GM19395 (cell line): ENCODE data around the gene INPP5J.

Experiments used
- ATAC-seq: cut with Tn5 transposase; IDR thresholded peaks from one replicate; pipeline ENCODE4 v1.9.1; 2021; ENCODE audit warnings: mild to moderate bottlenecking, moderate library complexity; ENCODE audit not compliant: unreplicated experiment

The INPP5J gene

DNA sequence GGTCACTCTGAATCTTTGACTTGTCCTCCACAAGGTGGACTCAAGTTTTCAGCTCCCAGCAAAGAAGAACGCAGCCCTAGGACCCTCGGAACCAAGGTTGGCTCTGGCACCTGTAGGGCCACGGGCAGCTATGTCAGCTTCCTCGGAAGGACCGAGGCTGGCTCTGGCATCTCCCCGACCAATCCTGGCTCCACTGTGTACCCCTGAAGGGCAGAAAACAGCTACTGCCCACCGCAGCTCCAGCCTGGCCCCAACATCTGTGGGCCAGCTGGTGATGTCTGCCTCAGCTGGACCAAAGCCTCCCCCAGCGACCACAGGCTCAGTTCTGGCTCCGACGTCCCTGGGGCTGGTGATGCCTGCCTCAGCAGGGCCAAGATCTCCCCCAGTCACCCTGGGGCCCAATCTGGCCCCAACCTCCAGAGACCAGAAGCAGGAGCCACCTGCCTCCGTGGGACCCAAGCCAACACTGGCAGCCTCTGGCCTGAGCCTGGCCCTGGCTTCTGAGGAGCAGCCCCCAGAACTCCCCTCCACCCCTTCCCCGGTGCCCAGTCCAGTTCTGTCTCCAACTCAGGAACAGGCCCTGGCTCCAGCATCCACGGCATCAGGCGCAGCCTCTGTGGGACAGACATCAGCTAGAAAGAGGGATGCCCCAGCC lies 2.2 kb downstream of the INPP5J start:
- ATAC-seq: no peak

DNA sequence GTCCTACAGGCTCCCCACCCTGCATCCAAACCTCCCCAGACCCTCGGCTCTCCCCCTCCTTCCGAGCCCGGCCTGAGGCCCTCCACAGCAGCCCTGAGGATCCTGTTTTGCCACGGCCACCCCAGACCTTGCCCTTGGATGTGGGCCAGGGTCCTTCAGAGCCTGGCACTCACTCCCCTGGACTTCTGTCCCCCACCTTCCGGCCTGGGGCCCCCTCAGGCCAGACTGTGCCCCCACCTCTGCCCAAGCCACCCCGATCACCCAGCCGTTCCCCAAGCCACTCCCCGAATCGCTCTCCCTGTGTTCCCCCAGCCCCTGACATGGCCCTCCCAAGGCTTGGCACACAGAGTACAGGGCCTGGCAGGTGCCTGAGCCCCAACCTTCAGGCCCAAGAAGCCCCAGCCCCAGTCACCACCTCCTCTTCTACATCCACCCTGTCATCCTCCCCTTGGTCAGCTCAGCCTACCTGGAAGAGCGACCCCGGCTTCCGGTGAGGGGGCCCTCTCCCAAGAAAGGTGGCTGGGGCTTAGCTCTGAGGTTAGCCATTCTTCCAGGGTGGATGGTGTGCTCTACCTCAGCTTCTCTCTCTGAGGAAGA lies 2.9 kb downstream of the INPP5J start:
- ATAC-seq: no peak

DNA sequence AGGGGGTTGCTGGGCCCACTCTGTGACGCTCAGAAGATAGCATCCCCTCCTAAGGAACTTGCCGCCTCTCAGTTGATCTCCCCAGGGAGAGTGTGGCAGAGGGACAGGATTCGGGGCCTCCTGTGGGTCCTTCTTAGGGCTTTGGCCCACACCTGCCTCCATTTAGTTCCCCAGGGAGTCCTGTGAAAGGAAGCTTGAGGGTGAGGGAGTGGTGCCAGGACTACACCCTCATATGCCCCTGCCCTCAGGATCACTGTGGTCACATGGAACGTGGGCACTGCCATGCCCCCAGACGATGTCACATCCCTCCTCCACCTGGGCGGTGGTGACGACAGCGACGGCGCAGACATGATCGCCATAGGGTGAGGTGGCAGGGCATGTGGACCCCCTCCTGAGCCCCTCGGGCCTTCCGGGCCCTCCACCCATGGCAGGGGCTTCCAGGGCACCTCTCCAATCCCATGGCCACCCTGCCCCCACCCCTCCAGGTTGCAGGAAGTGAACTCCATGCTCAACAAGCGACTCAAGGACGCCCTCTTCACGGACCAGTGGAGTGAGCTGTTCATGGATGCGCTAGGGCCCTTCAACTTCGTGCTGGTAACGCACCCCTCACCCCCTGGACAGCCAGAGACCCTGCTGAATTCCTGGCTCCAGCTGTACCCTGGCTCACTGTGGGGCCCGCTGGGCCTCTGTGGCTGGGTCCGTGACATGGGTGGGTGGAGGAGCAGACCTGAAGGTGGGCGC lies 3.5 kb downstream of the INPP5J start:
- no peak for ATAC-seq

DNA sequence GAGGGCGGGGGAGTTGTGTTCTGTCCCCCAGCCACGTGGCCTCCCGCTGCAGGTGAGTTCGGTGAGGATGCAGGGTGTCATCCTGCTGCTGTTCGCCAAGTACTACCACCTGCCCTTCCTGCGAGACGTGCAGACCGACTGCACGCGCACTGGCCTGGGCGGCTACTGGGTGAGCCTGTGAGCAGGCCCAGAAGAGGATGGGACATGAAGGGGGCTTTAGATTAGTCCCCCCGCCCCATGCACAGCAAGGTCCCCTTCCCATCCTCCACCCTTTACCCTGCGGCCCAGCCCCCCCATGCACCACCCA lies 4.1 kb downstream of the INPP5J start:
- no peak for ATAC-seq

DNA sequence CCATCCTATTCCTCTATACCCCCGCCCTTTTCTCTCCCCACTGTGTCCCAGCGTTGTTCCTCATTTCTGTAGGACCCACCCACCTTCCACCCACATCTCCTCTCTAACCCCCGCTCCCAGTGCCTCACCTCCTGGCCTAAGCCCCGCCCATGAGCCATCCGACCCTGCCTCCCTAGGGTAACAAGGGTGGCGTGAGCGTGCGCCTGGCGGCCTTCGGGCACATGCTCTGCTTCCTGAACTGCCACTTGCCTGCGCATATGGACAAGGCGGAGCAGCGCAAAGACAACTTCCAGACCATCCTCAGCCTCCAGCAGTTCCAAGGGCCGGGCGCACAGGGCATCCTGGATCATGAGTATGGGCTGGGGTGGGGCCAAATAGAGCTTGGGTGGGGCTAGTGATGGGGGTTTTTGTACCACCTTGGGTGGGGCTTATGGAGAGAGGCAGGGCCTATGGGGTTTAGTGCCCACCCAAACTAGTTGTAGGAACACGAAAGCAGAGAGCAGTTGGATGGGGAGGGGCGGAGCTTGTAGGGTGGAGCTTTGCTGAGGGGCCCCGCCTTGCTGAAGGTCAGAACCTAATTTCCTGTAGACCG lies 4.5 kb downstream of the INPP5J start:
- ATAC-seq: no peak

DNA sequence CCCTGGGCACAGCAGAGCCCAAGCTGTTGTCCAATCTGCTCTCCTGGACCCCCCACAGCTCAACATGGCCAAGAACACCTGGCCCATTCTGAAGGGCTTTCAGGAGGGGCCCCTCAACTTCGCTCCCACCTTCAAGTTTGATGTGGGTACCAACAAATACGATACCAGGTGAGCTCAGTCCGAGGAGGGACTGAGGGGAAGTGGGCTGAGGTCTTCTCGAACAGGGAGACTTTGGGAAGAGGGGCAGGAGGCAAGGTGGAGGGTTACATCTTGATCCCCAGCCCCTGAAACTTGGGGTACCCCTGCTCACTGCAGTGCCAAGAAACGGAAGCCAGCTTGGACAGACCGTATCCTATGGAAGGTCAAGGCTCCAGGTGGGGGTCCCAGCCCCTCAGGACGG lies 5.4 kb downstream of the INPP5J start:
- ATAC-seq: no peak

DNA sequence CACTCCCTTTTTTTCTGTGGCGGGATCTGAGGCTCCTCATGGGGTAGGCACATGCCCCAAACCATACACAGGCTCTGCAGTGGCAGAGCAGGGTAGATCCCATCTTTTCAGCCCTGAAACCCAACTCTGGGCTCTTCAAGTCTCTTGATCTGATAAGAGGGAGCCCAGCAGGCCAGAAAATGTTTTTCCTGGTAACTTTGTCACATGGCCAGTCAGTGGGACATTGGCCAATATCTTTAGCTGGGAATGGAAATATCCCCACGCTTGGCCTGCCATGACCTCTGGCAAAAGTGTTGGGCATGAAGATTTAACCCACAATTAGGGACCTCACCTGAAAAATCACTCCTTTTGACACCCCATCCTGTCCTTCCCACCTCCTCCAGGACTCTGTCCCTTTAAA lies 8.1 kb downstream of the INPP5J start:
- ATAC-seq: no peak

DNA sequence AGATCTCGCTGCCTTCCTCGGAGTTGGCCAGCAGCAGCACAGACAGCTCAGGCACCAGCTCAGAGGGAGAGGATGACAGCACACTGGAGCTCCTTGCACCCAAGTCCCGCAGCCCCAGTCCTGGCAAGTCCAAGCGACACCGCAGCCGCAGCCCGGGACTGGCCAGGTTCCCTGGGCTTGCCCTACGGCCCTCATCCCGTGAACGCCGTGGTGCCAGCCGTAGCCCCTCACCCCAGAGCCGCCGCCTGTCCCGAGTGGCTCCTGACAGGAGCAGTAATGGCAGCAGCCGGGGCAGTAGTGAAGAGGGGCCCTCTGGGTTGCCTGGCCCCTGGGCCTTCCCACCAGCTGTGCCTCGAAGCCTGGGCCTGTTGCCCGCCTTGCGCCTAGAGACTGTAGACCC lies 11.1 kb downstream of the INPP5J start:
- no peak for ATAC-seq

DNA sequence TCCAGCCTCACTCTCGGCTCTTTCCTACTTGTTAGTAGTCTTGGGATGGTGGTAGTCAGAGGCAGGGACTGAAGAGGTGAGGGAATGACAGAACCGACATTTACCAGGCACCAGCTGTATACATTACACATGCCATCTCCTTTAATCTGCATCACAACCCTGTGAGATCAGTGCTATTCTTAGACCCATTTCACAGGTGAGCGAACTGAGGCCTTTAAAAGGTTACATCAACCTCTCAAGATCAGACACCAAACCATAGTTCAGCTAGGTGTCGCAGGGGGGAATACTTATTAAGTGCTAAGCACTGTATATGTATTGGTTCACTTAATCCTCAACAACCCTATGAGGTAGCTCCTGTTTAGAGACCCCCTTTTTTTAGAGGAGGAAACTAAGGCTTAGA lies 11.9 kb downstream of the INPP5J start:
- no peak for ATAC-seq

DNA sequence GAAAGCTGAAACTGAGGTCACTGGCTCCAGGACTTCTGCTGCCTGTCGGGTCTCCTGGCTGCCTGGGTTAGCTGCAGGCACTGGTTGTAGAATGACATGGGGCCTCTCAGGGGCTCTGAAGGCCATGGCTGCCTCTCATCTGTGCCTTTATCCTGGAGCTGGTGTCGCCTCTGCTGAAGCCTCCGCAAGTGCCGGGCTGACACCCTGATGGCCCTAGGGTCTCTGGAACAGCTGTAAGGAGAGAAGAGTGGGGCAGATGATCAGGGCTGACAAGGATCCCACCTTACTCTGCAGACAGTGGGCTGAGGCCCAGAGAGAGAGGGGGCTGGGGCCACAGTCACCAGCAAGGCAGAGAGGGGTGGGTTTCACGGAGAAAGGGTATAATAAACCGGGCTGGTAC lies 12.9 kb downstream of the INPP5J start:
- no peak for ATAC-seq

DNA sequence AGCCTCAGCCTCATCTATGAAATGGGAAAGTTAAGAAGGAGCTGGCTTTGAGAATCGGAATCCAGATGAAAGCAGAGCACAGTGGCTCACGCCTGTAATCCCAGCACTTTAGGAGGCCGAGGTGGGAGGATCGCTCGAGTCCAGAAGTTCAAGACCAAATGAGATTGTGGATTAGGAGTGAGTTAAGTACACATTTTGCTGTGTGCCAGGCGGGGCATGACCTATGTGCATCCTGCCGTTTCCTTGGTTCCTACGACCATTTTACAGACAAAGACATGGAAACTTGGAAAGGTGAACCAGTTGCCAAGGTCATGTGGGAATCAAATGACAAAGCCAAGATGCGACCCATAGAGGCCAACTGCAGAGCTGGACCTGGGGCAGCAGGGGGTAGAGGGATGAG lies 13.4 kb downstream of the INPP5J start:
- no peak for ATAC-seq

DNA sequence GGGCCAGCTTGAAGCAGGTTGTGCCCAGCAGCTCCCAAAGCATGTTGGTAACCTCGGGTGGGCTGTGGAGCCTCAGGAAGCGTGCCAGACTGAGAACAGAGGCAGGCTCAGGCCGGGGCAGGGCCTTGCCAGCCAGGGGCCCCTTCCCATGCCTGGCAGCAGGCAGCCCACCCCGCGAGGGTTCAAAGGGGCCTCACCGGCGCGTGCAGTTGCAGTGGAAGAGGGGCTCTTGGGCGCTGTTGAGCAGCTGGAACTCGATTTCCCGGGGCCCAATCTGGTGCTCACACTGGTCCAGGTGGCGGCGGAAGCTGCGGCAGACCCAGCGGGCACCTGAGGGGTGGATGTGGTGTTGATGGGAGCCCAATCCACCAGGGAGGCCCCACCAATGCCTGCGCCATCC lies 13.9 kb downstream of the INPP5J start:
- no peak for ATAC-seq

DNA sequence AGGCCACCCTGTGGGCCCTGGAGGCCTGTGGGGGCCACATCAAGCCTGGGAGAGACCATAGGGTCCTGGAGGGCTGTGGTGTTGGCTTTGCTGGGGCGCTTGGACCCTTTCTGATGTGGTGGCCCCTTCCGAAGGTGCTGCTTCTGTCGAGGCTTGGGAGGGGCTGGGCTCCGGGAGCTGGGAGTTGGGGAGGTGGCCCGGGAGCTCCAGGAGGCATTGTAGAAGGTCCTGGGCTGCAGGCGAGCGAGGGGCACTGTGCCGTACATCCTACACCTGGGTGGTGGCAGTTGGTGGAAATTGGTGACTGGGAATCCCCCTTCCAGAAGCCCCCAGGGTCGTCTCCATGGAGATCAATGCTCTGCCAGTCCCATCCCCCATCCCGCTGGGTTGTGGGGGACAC lies 15.0 kb downstream of the INPP5J start:
- ATAC-seq: no peak

DNA sequence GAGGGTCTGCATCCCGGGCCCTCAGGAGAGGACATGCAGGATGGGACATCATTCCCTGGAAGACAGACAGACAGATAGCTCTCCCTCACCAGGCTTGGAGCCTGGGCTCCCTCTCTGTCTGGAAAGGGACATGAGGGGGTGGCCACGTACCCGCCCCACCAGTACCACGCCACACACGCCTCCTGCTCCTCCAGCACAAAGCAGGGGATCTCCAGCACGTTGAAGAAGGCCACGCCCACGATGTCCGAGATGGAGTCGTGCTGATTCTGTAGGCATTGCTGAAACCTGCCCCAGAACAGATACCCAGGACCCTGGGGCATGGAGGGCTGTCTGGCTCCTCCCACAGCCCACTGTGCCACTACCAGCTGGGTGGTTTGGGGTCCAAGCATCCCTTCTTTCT lies 15.4 kb downstream of the INPP5J start:
- no peak for ATAC-seq

DNA sequence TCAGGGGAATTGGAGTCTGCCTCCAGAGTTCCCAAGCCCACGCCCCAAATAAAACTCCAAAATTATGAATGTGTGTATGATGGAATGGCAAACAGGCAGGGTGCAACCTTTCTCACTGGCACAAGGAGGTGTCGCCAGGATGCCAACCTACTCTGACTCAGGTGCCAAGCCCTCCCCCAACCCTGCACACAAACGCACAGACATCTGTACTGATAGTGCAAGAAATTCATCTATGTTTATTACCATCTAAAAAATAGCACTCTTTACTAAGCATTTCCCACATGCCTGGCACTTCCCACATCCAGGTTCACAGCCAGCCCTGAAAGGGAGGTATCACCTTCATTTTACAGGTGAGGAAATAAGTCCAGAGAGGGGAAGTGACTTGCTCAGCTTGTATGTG lies 16.3 kb downstream of the INPP5J start:
- ATAC-seq: no peak

DNA sequence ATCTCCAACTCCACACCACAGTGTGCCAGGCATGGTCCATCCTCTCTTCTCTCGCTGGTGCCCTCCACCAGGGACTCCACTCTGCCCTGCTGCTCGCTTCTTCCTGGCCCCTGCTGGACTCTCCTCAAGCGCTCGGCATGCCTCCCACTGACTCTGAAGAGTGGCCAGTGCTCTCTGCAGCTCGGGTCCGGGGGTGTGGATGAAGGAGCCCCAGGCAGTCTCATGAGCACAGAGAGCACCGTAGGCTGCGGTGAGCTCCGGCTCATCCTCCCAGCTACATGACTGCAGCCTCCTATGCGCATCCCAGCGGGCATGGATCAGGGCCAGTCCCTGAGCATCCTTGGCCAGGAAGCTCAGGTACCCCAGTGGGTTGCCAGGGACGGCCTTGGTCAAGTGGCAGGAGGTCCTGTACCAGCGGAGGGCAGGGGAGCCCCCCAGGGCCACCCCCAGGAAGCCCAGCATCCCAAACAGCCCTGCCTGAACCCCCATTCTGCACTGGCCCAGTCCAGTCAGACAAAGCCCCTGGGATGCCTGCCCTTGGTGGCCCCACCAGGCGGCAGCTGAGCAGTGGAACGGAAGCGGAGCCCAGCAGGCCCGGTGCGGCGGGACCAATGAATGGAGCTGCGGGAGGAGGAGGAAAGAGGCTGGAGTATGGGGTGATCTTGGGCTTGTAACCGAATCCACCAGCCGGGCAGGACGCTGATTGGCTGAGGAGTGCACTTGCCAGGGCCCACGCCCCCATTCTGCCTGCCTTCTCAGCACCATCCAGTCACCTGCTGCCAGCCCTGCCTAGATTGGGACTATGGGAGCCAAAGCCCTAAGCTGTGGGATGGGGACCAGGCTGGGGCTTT lies 17.3 kb downstream of the INPP5J start, which contains the start of gene PLA2G3:
Gene PLA2G3, minus strand, starts transcription at position 643 of the 851 bp plus-strand sequence. Its CDS starts 154 bp downstream, at position 489.
- ATAC-seq: no peak

DNA sequence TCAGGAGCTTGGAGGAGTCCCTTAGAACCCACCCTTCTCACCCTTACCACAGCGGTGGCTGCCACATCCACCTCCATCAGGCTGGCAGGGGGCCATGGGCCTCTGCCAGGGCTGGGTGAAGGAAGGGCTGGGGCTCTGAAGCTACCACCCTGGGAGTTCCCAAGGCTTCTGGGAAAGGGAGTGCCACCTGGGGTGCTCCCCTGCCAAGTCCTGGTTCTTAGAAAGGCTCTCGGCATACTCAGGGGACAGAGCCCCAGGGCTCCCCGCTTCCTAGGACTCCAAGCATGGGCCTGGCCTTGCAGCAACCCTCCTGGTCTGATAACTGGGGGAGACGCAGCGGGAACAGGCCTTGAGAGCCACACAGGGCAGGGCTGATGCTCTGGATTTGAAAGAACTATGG lies 18.0 kb downstream of the INPP5J start:
- ATAC-seq: no peak

DNA sequence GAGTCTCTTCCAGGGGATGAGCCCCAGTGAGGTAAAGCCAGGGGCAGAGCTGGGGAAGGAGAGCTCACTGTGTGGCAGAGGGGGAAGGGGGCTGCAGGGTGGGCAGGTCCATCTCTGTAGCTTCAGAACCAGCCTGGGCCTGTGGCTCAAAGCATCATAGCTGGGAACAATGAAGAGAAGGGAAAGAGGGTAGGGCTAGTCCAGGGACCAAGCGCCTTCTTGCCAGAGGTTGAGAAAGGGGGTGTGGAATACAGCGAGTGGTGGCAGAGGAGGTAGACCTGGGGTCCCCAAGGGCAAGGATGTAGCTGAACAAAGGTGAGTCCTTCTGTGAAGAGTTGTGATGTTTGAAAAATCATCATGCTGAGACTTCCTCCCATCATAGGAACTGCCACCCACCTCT lies 18.8 kb downstream of the INPP5J start:
- no peak for ATAC-seq

DNA sequence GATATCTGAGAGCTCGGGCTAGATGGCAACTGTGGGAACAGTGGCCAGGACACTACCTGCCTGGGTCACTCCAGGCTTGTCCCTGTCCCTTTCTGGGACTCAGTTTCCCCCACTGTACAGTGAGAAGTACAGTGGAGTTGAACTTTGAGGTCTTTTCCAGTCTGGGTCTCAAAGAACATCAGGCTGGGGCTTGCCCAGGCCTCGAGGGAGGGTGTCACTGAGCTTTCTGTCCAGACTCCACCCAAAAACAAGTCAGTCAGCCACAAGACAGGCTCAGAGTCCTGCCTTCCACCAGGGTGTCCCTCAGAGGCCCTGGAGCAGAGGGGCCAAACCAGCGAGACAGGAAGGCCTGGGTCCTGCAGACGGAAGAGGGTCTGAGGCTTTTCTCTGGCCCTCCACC lies 19.5 kb downstream of the INPP5J start:
- no peak for ATAC-seq

DNA sequence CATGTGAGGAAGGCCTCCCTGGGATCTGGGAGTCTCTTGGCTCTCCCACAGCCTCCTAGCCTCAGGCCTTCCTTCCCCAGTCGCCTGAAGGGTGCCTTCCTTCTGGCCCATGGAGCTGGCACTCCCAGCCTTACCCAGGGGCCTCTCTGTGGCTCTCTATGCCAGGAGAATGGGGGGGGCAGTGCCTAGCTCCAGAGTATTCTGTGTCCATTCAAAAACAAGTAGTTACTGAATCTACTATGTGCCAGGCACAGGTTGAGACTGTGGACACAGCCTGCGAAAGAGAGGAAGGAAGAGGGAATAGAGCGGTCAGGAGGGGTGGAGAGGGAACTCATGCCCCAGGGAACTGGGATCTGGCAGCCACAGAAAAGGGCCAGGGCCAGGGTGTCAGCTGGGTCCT lies 20.3 kb downstream of the INPP5J start:
- ATAC-seq: no peak

DNA sequence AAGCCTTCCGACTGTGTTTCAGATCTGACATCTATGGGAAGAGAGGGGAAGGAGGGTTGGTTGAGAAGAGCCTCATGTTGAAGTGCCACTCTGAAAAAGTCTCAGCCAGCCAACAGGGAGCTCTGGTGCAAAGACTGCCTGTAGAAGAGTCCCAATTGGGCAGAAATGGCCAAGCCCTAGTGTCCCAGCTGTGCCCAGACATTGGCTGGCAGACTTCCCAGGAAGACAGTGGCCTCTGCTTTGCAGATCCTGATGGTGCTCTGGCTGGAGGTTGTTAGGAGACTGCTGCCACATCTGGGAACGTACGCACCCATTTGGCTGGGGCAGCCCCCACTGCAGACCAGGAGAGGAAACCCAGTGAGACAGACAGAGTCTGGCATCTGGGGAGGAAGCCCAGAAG lies 20.8 kb downstream of the INPP5J start:
- ATAC-seq: no peak
